ENCODE measurements around the gene ZNF865. TPM values are rescaled to one million over a fixed set of nuclear protein-coding genes. Genes with fewer than 3 reads are reported as not detected.

ZNF865 gene
- total and polyA plus RNA-seq, 2 donors (not counting 1 experiment from before 2014, with no cell fraction given): 11.3 to 22.7 TPM

DNA sequence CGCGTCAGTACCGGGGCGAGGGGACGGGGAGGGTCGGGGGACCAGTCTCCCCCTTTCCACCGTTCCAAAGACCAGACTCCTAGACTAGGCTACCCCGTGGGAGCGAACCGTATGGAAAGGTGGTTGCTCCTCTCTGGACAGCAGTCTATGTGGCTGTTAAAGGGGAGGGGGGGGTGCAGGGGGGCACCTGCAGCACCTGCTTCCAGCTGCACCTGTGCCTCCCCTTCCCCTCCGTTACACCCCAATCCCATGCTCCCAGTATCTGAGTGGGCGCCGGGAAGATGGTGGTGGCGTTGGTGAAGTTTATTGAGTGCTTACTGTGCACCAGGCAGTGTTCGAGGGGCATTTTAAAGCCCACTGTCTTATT, 4.8 kb upstream of the ZNF865 start:
- Histone ChIP-seq H3K4me1 (ENCODE audit: control insufficient read depth in 2 of 2, insufficient read depth in 2 of 2, low read length in 2 of 2) (peaks cover 10 to 29% of the 10 kb centered on the region in 2 donors), H3K9me3 (ENCODE audit: control extremely low read depth in 1 of 3, control insufficient read depth in 2 of 3, insufficient read depth in 1 of 3, low read length in 2 of 3) (peaks cover 0 to 8% (median 0%) of the 10 kb centered on the region in 3 donors), H3K36me3 (replicated peaks in 1 of 2; ENCODE audit: control extremely low read depth in 1 of 2, control insufficient read depth in 1 of 2, extremely low read depth in 1 of 2, insufficient read depth in 2 of 2, low read length in 1 of 2) (peaks cover 0 to 12% of the 10 kb centered on the region in 2 experiments), H3K27me3 (replicated peaks in 1 of 4; ENCODE audit: control extremely low read depth in 1 of 4, control insufficient read depth in 3 of 4, insufficient read depth in 4 of 4, low read length in 3 of 4) (no peaks in the 10 kb centered on the region), H3K9ac (ENCODE audit: low read length) (peak overlapping the region; percentile 88), H4K20me1 (ENCODE audit: control insufficient read depth, insufficient read depth, low read length, poor library complexity, severe bottlenecking) (no peaks in the 10 kb centered on the region), H3K4me2 (replicated peaks; ENCODE audit: low read depth, low read length, poor library complexity, severe bottlenecking) (peak overlapping the region; percentile 83), H2AFZ (ENCODE audit: insufficient read depth, low read depth, low read length, poor library complexity, severe bottlenecking) (peak overlapping the region; percentile 92), H3K27ac (ENCODE audit: low read length in 2 of 2) (peak overlapping the region; percentile 60 to 67), H3K79me2 (ENCODE audit: control insufficient read depth, insufficient read depth, low read length) (peaks cover 4% of the 10 kb centered on the region), H3K4me3 (ENCODE audit: control extremely low read depth in 1 of 5, extremely low read depth in 1 of 5, insufficient read depth in 1 of 5, low read depth in 2 of 5, low read length in 4 of 5) (peak overlapping the region; percentile 8 to 97 (median 82))
- Mint-ChIP-seq H3K27me3 (no peaks in the 10 kb centered on the region), H3K27ac (peak overlapping the region; percentile 88), H3K4me1 (peaks cover 28% of the 10 kb centered on the region), H3K9me3 (ENCODE audit: insufficient read depth) (no peaks in the 10 kb centered on the region), H3K4me3 (peak overlapping the region; percentile 100)
- ATAC-seq (ENCODE audit: low read depth) (no peak), DNase-seq (no peak)
- POLR2A ChIA-PET: interaction anchor here (0.6 to 2.4 kb wide), 7 partner anchors 13 to 321 kb away, joined by 4 to 12 read pairs (median 4); partner anchors contain the start of genes HSPBP1, U2AF2, ZNF581 and ZNF784
- 0% methylated on average over 1 of the region's 15 CpGs for WGBS (ENCODE audit: insufficient coverage)
- TF ChIP-seq EZH2 (IDR thresholded peaks at IDR 0.05; ENCODE audit: borderline replicate concordance, insufficient read depth, low read depth, low read length, poor library complexity, severe bottlenecking): no peak
- TF ChIP-seq, protein P1, sequence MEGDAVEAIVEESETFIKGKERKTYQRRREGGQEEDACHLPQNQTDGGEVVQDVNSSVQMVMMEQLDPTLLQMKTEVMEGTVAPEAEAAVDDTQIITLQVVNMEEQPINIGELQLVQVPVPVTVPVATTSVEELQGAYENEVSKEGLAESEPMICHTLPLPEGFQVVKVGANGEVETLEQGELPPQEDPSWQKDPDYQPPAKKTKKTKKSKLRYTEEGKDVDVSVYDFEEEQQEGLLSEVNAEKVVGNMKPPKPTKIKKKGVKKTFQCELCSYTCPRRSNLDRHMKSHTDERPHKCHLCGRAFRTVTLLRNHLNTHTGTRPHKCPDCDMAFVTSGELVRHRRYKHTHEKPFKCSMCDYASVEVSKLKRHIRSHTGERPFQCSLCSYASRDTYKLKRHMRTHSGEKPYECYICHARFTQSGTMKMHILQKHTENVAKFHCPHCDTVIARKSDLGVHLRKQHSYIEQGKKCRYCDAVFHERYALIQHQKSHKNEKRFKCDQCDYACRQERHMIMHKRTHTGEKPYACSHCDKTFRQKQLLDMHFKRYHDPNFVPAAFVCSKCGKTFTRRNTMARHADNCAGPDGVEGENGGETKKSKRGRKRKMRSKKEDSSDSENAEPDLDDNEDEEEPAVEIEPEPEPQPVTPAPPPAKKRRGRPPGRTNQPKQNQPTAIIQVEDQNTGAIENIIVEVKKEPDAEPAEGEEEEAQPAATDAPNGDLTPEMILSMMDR (IDR thresholded peaks at IDR 0.05): no peak
- CTCF ChIA-PET: interaction anchor here (0.9 to 1.7 kb wide), 2 partner anchors 31 to 96 kb away, joined by 3 to 6 read pairs; no protein-coding TSS in a partner anchor
- intact Hi-C loops (cut with micrococcal nuclease): loop anchor here (10.0 kb wide), 2 partner anchors 316 to 346 kb away; partner anchors contain the start of genes BRSK1, HSPBP1 and PPP6R1

DNA sequence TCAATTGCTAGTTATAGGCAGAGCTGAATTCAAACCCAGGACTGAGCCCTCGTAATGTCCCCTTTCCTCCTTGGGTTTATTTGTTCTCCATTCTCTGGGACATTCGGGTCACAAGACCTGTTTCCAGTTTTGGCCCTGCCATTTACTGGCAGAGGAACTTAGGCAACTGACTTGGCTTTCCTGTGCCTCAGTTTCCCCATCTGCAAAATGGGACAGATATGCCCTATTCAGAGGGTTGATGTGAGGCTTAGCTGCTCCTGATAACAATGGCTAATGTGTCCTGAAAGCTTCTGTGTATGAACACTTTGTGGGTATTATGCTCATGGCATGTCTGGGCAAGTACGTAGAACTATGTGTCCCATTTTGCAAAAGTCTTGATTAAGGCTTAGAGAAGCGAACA, 4.4 kb upstream of the ZNF865 start:
- ChIA-PET POLR2A (interaction anchor here (0.6 to 2.4 kb wide), 5 partner anchors 17 to 126 kb away, joined by 4 to 12 read pairs (median 4); partner anchors contain the start of genes U2AF2, ZNF581 and ZNF784), CTCF (interaction anchor here (0.9 to 1.7 kb wide), 3 partner anchors 31 to 459 kb away, joined by 3 to 6 read pairs (median 3); no protein-coding TSS in a partner anchor)
- ATAC-seq (ENCODE audit: low read depth): no peak
- peaks cover 0 to 7% of the 10 kb centered on the region in 2 experiments for H3K36me3 ChIP-seq (replicated peaks in 1 of 2; ENCODE audit: control extremely low read depth in 1 of 2, control insufficient read depth in 1 of 2, extremely low read depth in 1 of 2, insufficient read depth in 2 of 2, low read length in 1 of 2)
- no peaks in the 10 kb centered on the region for H4K20me1 ChIP-seq (ENCODE audit: control insufficient read depth, insufficient read depth, low read length, poor library complexity, severe bottlenecking)
- H2AFZ ChIP-seq (ENCODE audit: insufficient read depth, low read depth, low read length, poor library complexity, severe bottlenecking): peak overlapping the region; percentile 92
- H3K4me1 Mint-ChIP-seq: peaks cover 31% of the 10 kb centered on the region
- peaks cover 10 to 32% of the 10 kb centered on the region in 2 donors for H3K4me1 ChIP-seq (ENCODE audit: control insufficient read depth in 2 of 2, insufficient read depth in 2 of 2, low read length in 2 of 2)
- no peaks in the 10 kb centered on the region for H3K9me3 Mint-ChIP-seq (ENCODE audit: insufficient read depth)
- no peak for TF ChIP-seq EZH2 (IDR thresholded peaks at IDR 0.05; ENCODE audit: borderline replicate concordance, insufficient read depth, low read depth, low read length, poor library complexity, severe bottlenecking)
- TF ChIP-seq, protein P1 (IDR thresholded peaks at IDR 0.05): no peak
- peaks cover 0 to 8% (median 0%) of the 10 kb centered on the region in 3 donors for H3K9me3 ChIP-seq (ENCODE audit: control extremely low read depth in 1 of 3, control insufficient read depth in 2 of 3, insufficient read depth in 1 of 3, low read length in 2 of 3)
- no peaks in the 10 kb centered on the region for H3K27me3 ChIP-seq (replicated peaks in 1 of 4; ENCODE audit: control extremely low read depth in 1 of 4, control insufficient read depth in 3 of 4, insufficient read depth in 4 of 4, low read length in 3 of 4)
- no peaks in the 10 kb centered on the region for H3K27me3 Mint-ChIP-seq
- peak overlapping the region; percentile 100 for H3K4me3 Mint-ChIP-seq
- intact Hi-C loops (cut with micrococcal nuclease): loop anchor here (10.0 kb wide), 2 partner anchors 316 to 346 kb away; partner anchors contain the start of genes BRSK1, HSPBP1 and PPP6R1
- DNase-seq: no peak
- peak overlapping the region in 4 of 5 experiments; percentile 47 to 97 (median 86) for H3K4me3 ChIP-seq (ENCODE audit: control extremely low read depth in 1 of 5, extremely low read depth in 1 of 5, insufficient read depth in 1 of 5, low read depth in 2 of 5, low read length in 4 of 5)
- peak overlapping the region; percentile 83 for H3K4me2 ChIP-seq (replicated peaks; ENCODE audit: low read depth, low read length, poor library complexity, severe bottlenecking)
- peak overlapping the region; percentile 60 to 67 for H3K27ac ChIP-seq (ENCODE audit: low read length in 2 of 2)
- peaks cover 4% of the 10 kb centered on the region for H3K79me2 ChIP-seq (ENCODE audit: control insufficient read depth, insufficient read depth, low read length)
- 90% methylated on average over 4 of the region's 4 CpGs for WGBS (ENCODE audit: insufficient coverage)
- peak overlapping the region; percentile 88 for H3K9ac ChIP-seq (ENCODE audit: low read length)
- peak overlapping the region; percentile 88 for H3K27ac Mint-ChIP-seq
